ENCODE measurements around the gene GAB1. TPM values are rescaled to one million over a fixed set of nuclear protein-coding genes. Genes with fewer than 3 reads are reported as not detected.

GAB1 gene
- total RNA-seq, 1 donor from 2014 or later = 5.0 TPM

GRCh38 chr4:143515905-143516304, 179.2 kb downstream of the GAB1 start:
- no peak for TF ChIP-seq CTCF (IDR thresholded peaks at IDR 0.05; ENCODE audit: insufficient read depth, low read length, severe bottlenecking)
- Histone ChIP-seq H3K4me3 (ENCODE audit: low read depth, low read length) (no peak overlapping the region), H3K27me3 (ENCODE audit: control insufficient read depth, insufficient read depth, low read length) (no peaks in the 10 kb centered on the region), H3K36me3 (ENCODE audit: control insufficient read depth, insufficient read depth, low read length) (no peaks in the 10 kb centered on the region)
- no peak for DNase-seq (ENCODE audit: low read depth)
- FAIRE-seq = no peak

GRCh38 chr4:143517764-143518163, 181.1 kb downstream of the GAB1 start:
- peaks cover 2% of the 10 kb centered on the region for H3K36me3 ChIP-seq (ENCODE audit: control insufficient read depth, insufficient read depth, low read length)
- no peaks in the 10 kb centered on the region for H3K27me3 ChIP-seq (ENCODE audit: control insufficient read depth, insufficient read depth, low read length)
- no peak for TF ChIP-seq CTCF (IDR thresholded peaks at IDR 0.05; ENCODE audit: insufficient read depth, low read length, severe bottlenecking)
- FAIRE-seq (no peak), DNase-seq (ENCODE audit: low read depth) (no peak)
- no peak overlapping the region for H3K4me3 ChIP-seq (ENCODE audit: low read depth, low read length)

Other genes starting within 250 kb of the GAB1 start
- 18.4 and 20.5 TPM in 2 replicates for gene USP38, start 152.0 kb upstream of the GAB1 start, total RNA-seq
- 25.3 and 27.9 TPM in 2 replicates for gene SMARCA5, start 176.8 kb downstream of the GAB1 start, total RNA-seq

Data from bronchial epithelial cell (primary cell).